GM21515 (cell line): ENCODE data around the gene ZNF740.

ENCODE experiments used
- ATAC-seq: cut with Tn5 transposase; IDR thresholded peaks from one replicate; pipeline ENCODE4 v1.9.1; 2021; ENCODE audit not compliant: unreplicated experiment

The ZNF740 gene

DNA sequence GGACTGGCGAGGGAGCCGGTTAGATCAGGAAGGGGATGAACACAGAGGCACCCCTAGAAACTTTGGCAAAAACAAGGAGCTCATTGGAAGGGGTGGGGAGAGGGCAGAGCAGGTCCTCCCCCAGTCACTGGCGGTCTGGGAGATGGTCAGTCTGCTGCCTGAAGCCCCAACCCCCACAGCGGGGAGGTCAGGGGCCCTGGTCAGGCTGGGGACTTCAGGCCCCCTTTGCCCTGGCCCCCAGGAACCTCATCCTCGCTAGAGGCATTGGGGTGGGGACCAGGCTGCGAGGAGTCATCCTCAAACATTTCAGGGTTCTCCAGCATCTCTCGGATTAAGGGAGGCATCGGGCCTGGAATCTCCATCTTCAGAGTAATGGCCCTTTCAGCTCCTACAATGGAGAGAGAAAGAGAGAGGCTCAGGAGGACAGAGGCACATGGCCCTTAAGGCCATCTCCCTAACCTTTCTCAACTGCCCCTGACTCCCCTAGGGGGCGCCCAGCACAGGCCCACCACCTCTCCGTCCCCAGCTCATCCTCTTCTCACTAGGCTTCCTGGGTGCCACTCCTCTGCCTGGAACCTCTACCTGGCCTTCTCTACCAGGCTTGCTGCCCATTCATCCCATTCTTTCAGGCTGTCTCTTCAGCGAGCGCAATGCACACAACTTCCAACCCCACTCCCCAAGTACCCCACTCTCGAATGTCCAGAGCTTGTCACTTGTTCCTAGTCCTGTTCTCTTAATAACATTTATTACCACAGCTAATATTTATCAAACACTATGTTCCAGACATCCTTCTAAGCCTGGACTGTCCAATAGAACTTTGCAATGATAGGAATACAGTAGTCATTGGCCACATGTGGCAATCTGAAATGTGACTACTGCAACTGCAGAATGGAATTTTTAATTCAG lies 31.2 kb downstream of the ZNF740 start:
- ATAC-seq, result no peak

DNA sequence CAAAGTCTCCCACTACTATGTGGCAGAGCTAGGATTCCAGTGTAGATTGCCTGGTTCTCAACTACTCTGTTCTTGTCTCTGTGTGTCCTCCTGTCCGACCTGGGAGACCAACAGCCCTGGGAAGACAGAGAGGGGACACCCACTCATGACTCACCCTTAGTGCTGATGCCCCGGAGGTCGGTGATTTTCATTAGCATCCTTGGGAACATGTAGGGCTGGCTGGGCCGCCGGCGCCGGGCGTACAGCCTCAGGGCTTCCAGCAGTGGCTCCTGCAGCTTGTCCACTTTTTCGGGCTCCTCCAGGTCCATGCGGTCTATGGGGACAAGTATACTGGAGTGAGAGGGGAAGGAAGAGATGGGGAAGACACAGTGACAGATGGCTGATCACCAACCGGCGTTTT lies 32.4 kb downstream of the ZNF740 start:
- no peak for ATAC-seq

DNA sequence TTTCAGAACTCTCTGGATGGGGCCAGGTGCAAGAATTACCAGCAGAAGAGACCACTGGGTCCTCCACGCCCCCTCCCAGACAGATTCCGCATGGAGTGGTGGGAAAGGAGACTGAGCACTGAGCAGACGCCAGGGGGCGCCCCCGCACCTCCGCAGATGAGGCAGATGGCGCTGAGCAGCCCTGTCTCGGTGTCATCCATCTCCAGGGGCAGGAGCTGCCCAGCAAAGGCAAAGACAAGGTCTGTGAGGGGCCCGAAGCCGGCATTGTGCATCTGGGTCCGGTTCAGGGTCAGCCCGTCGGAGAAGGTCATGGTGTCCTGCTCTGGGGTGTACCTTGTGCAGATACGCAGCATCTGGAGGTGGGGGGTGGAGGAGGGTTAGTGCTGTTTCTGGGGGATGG lies 32.8 kb downstream of the ZNF740 start:
- no peak for ATAC-seq

DNA sequence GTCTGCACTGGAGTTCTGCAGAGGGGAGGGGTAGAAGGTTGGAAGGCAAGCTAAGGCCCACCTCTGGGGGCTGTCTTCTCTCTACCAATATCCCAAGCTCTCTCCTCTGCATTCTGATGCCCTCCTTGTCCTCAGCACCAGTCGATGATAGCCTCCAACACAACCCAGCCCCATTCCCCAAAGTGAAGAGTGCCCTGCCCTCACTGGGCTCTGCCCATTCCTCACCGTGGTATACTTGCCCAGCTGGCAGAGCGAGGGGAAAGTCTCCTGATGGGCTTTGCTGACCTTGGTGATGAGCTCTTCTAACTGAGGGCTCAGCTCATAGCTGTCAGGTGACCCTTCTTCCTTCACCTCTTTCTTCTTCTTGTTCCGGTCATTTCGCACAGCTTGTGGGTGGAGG lies 33.7 kb downstream of the ZNF740 start:
- ATAC-seq, result no peak

DNA sequence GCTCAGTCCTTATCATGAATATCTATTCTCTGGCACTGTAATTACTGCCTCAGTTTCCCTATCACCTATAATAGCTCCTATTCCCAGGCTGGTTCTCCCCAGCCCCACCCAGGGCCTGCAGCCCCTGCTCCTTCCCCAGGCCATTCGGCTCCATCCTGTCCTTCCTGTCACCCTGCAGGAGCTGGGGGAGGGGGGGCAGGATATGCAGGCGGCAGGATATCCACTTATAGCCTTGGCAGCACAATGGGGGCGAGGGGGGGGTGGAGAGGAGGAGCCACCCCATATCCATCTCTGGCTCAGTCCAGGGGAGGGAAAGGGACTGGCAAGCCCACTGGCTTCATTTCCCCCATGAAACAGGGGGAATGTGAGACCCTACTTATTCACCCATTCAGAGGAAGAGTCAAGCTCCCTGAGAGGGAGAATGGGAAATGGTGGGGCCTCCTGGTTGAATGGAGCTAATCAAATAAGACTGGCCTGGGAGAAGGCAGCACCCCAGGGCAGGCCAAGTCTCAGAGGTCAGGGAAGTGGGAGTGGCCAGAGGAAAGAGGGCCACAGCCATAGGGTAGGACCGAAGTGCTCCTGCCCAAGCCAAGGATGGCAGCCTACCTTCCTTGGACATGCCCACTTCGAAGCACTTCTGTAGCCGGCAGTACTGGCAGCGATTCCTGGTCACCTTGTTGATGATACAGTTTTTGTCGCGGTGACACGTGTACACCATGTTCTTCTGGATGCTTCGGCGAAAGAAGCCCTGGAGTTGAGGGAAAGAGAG lies 34.3 kb downstream of the ZNF740 start:
- ATAC-seq, result no peak

DNA sequence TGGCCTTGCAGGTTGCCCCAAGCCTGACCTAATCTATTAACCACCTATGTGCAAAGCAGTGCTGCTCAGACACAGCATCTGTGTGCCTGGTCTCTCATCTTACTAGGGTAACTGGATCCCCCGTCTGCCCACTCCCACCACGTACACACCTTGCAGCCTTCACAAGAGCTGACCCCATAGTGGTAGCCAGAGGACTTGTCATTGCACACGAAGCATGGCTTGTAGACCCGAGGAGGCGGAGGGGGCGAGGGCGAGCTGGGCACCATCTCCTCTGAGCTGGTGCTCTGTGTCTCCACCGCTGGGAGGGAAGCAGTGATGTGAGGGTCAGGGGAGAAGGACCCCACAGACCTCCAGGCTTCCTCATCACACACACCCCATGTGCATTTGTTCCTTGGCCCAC lies 35.0 kb downstream of the ZNF740 start:
- no peak for ATAC-seq

DNA sequence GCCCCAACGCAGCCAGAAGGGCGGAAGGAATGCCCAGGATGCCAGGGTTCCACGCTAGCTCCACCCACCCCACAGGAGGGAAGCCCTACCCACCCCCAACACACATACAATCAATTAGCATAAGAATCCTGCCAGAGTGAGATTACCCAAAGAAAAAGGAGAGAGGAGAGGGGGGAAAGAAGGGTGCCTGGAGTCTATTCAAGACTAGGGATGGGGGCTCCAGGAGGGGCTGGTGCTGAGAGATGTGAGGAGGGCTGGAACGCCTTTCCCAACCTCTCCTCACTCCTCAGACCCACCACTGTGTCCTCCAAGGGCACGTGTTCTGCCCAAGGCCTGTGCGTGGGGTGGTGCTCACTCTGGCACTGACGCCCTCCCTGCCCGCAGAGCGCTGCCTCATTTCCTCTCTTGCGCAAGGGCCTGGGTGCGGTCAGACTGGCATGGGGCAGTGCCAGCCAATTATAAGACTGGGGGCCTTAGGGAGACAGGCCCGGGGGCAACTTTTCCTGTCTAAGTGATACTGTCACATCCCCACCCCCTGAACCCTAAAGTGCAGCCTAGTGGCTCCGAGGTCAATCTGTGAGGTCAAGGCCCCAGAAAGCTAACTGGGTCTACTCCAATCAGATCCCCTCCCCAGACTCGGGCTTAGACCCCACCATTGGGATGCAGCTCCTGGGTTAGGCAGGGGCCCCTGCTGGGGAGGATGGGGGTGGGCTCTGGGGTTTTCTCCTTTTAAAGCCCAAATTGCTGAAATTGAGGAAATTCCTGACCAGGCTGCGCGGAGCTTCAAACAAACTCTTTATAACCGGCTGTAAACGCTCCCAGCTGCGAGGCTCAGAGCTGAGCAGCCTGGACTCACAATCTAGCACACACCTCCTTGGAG lies 36.8 kb downstream of the ZNF740 start:
- ATAC-seq, result no peak

DNA sequence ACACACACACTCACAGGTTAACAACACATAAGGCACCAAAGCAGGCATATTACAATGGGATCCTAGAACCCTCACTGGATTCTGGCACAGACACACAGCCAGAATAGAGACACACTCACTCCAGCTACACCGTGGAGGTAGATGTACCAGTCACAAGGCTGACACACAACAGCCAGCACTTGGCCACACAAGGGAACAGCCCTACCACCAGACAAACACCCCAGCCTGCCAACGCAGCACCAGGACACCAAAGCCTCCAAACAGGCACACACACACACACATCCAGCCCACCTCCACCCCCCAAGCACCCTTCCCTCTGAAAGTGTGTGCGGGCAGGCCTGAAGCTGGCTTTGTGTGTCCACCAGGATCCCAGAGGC lies 37.4 kb downstream of the ZNF740 start:
- no peak for ATAC-seq

DNA sequence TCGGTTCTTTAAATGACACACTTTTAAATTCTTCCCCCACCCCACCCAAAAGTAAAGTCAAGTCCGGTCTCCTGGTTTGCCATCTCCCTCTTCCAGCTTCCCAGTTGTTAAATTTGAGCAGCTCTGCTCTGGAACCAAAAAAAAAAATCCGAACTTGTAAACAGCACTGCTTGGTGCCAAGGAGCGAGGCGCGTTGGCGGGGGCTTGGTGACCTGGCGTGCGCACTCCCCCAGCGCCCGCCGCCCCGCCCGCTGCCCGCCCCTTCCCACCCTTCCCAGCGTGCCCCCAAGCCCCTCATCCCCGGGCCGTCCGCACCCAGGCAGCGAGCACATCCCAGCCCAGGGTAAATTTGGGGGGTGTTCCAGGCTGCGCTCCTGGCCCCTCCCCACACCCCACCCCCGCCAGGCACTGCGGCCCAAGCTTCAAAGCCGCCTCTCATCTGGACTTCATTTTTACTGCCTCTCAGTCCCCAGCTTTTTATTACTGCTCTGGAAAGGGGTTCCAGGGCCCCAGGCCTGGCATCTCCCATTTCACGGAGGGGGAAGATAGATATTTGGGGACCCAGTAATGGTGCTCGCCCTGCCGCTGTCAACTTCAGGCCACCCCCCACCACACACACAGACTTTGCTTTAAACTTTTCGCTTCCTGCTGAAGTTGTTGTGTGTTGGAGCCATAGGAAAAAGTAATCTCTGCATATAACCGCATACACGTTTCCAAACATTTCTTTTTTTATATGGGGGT lies 38.2 kb downstream of the ZNF740 start:
- ATAC-seq, result no peak

DNA sequence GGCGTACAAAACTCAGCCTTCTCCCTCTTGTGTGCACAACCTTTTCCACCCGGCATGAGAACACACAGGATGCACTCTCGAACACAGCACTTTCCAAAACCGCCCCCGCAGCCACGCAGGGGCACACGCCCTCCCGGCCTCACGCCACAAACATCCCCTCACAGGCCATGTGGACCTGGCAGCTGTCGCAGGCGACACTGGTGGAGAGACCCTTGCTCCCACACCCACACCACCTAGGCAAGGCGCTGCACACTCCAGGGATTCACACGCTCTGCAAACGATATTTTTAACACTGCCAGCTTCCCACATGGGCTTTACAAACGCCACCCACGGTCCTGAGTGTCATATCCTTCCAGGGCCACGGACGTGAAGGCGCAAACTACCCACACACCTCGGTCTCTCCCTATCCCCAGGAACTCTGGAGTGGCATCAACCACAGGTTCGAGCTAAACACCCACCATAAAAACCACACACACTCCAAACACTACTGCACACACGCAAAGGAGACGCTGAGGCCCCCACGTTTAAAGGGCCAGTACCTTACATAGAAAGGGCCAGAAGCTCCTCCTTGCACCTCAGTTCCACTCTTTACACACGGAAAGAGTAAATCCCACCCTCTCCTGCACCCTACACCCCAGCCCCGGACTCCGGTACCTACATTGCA lies 38.9 kb downstream of the ZNF740 start:
- peak; percentile 8 for ATAC-seq

DNA sequence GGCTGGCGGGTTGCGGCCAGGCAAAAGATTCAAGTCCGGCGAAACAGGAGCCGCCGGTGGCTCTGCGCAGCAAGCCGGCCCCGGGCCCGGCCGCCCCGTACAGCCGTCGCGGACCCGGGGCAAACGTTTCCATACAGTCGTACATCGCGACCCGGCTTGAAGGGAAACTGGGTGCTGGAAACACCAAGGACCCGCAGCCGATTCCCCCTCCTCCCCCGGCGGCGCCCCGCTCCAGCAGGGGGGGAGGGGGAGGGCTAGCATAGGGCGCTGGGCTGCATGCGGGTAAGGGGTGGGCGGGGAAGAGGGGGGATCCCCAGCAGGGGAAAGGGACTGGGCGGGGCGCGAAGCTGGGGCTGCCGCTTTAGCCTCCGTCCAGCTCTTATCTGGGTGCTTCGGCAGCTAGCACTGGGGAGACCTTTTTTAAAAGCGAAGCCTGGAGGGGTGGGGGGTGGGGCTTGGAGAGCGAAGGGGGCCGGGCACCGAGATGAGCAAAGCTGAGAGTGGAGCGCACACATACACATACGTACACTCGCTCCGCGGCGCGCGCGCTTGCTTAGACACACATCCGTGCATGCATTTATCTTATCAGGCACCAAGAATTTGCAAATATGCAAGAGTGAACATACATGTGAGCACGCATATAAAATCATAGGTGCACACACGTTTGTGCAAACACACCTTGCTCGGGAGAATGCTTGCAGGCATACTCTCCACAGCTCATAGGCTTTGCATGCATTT lies 39.6 kb downstream of the ZNF740 start:
- peak; percentile 32 for ATAC-seq

DNA sequence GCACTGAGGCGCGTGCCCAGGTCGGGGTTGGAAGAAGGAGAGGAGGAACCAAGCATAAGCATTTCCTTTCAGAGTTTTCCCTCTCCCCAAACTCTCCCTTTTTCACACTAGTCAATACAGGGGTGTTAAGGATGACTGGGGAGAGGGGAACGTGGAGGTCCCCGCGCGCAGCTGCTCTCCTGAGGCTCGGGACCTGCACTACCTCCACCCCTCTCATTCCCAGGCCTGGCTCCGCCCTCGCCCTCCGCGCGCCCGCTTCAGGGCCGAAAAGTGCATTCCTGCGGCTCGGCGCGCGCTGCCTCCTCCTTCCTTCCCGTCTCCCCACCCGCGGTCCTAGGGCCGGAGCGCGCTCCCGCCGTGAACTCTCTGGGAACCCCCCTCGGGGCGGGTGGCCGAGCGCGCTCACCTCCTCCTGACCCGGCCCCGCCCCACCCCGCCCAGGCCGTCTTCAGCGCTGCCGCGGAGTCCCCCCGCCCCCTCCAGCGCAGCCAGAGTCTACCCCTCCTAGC lies 40.2 kb downstream of the ZNF740 start:
- ATAC-seq, result peak; percentile 50

DNA sequence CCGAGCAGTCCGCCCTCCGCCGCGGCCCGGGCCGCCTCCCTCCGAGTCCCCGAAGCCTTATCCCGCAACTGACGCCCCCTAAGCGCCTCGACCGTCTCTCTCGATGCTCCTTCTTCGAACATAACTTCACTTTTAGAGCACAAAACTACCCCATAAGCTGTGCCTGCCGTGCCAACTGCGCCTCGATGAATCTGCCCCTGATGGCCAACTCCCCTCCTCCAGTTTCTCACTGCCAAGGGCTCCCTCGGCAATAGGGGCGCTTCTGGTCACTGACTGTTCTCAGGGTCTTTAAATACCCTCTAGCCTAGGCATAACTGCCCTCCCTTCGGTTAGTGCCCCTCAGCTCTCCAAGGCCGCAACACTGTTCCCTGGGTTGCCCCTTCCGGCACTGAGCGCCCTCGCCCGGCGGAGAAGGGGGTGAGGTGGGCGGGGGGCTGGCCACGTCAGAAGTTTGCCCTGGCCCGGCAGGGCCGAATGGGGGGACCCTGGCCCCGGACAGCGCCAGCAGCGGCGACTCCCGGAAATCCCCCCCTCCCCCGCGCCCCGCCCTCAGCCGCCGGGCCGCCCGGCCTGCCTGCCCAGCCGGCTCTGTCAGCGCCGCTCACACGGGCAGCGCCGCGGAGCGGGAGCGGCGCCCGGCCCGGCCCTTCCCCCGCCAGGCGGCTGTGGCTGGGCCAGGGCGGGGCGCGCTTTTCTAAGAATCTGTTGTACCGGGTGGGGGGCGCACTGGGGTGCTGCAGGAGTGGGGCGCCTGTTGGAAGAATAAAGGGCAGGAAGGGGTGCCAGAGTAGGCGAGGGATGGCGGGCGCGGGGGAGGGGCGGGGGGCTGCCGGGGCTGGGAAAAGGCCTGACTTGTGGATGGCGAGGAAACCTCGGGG lies 40.9 kb downstream of the ZNF740 start:
- peak; percentile 23 for ATAC-seq

DNA sequence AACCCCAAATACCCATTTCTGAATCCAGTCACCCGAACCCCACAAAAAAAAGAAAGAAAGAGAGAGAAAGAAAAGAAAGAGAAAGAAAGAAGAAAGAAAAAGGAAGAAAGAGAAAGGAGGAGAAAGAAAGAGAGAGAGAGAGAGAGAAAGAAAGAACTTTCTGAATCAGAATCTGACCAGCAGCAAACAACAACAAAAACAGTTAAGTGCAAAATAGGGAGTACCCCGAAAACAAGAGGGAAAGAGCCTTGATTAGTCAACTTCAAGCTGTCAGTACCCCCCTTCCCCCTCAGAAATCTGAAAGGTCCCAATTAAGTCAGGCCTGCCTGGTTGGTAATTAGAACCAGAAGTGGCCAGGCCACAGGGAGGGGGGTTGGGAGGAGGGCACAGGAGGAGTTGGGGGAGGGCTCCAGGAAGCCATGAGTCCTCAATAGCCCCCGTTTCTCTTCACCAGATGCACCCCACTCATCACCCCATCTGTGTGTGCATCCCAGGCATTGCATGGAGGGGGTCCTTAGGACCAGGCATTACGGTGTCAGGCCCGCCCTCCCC lies 41.7 kb downstream of the ZNF740 start:
- ATAC-seq, result no peak

DNA sequence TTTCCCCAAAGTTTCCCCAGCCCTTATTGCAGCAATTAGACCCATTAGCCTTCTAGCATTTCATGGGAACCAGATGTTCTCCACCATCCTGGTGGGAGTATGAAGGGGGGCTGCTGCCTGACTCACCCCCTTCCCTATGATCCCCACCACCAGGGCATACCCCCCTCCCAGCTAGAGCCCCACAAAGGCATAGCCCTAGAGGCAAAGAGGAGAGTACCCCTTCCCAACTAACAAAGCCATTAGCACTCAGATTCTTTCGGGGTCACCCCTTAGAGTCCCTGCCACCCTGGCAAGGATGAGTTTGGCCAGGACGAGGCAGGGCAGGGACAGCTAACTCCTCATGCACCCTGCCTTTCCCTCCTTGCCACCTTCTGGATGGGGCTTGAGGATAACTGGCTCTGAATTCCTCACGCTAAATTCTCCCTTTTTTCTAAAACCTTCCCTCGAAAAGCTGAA lies 42.3 kb downstream of the ZNF740 start:
- no peak for ATAC-seq

DNA sequence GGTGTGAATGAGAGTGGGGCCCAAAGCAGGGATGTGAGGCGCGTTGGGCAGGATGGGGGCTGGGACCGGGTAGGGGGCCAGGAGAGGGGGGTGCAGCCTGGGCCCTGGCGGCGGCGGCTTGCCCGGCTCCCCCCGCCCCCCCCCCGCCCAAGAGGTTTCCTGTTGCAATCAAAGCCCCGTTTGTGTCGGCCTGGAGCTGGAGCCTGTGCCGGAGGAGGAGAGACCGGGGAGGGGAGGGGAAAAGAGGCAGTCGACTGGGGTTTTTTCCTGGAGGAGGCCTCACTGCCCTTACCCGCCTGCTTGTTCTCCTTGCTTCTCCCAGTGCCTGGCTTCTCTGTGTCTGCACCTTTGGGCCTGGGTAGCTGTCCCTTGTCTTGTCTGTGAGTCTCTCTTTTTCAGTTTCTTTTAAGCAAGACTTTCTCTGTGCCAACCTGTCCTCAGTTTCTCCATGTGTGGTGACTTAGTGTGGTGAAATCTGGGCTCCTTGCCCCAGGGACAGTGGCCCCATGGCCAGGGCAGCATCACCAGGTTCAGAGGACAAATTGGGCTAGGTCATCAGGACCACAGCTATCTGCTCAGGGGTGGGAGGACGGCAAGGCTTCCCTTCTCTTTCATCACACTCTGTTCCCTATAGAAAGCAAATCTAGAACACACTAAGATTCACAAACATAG lies 43.0 kb downstream of the ZNF740 start:
- no peak for ATAC-seq
